NCI-H510A (cell line): ENCODE data around the gene ACOX3.
"Not testable (repeated sequence)": the region's sequence is repeated elsewhere in the genome, so short reads cannot be mapped to it uniquely, and the experiment has no call there.

ENCODE experiments used
- DNase-seq: peaks from one replicate; lab custom pipeline; 2025; lab: John Stamatoyannopoulos, UW

ACOX3 gene

GRCh38 chr4:8433136-8433535 is 7.4 kb downstream of the ACOX3 start:
- no peak for DNase-seq

GRCh38 chr4:8431553-8431952 is 9.0 kb downstream of the ACOX3 start:
- DNase-seq = no peak

- peak; percentile 60 for DNase-seq
Observed at GRCh38 chr4:8428288-8429097, 12.0 kb downstream of the ACOX3 start.

- DNase-seq = no peak
Observed at GRCh38 chr4:8427761-8428287, 12.7 kb downstream of the ACOX3 start.

- no peak for DNase-seq
Observed at GRCh38 chr4:8427262-8427661, 13.3 kb downstream of the ACOX3 start.

- DNase-seq = no peak
Observed at GRCh38 chr4:8422786-8423185, 17.7 kb downstream of the ACOX3 start.

GRCh38 chr4:8422327-8422726 is 18.2 kb downstream of the ACOX3 start:
- DNase-seq = no peak

GRCh38 chr4:8420151-8420550 is 20.4 kb downstream of the ACOX3 start:
- DNase-seq = not testable (repeated sequence)

- DNase-seq = no peak
Observed at GRCh38 chr4:8419222-8420041, 21.1 kb downstream of the ACOX3 start.

- DNase-seq = no peak
Observed at GRCh38 chr4:8417071-8417614, 23.4 kb downstream of the ACOX3 start.

- DNase-seq = no peak
Observed at GRCh38 chr4:8414377-8414776, 26.1 kb downstream of the ACOX3 start.

GRCh38 chr4:8412288-8412687 is 28.2 kb downstream of the ACOX3 start:
- no peak for DNase-seq

GRCh38 chr4:8411351-8412180 is 29.0 kb downstream of the ACOX3 start:
- DNase-seq = no peak

- DNase-seq = no peak
Observed at GRCh38 chr4:8410641-8411271, 29.8 kb downstream of the ACOX3 start.

- DNase-seq = no peak
Observed at GRCh38 chr4:8410066-8410625, 30.4 kb downstream of the ACOX3 start.

GRCh38 chr4:8409264-8410065 is 31.1 kb downstream of the ACOX3 start:
- no peak for DNase-seq

- no peak for DNase-seq
Observed at GRCh38 chr4:8407756-8408155, 32.8 kb downstream of the ACOX3 start.

- no peak for DNase-seq
Observed at GRCh38 chr4:8407316-8407715, 33.2 kb downstream of the ACOX3 start.

GRCh38 chr4:8406887-8407286 is 33.6 kb downstream of the ACOX3 start:
- DNase-seq = not testable (repeated sequence)

GRCh38 chr4:8405516-8405875 is 35.0 kb downstream of the ACOX3 start:
- DNase-seq = no peak
